ENCODE results near the gene EIF2AK3. TPM values are rescaled to one million over a fixed set of nuclear protein-coding genes. Genes with fewer than 3 reads are reported as not detected.
A peak's percentile ranks its signal among the peaks of the same experiment; 100 is the strongest.

EIF2AK3 gene
- total and polyA plus RNA-seq, 5 donors from 2014 or later, result 4.5 to 36.9 (median 7.2) TPM

DNA sequence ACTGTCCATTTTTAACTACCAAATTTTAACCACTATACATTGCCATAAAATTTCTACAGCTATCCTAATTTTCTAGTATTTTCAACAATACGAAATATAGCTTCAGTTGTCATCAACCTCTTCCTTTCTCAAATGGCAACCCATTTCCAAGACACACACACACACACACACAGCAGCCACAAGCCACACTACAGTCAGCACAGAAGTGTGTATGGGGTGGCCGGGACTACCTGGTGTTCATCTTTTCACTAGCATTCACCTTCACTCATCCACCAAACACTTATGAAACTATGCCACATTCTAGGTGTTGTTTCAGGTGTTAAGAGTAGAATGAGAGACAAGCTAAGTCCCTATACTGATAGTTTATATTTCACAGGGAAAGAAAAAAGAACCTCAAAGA is 62.9 kb downstream of the EIF2AK3 start:
- H3K36me3 Mint-ChIP-seq, result peaks cover 34% of the 10 kb centered on the region

DNA sequence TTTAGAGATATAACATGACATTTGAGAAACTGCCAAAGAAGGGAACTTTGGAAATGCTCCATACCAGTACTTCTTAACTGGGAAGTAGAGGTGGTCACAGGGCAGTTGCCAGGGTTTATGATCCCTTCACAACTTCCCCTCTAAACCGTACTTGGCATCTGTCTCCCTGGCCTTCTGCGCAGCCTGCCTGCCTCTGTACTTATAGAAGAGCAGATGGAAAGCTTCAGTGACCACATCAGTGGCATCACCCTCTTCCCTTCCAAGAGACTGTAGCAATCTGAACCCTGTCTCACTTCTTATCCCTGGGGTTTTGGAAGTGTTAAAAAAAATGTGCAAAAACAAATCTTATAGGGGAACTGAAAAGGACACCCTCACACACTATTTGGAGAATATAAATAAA is 64.1 kb downstream of the EIF2AK3 start:
- no peak overlapping the region for H3K4me3 Mint-ChIP-seq
- H3K27me3 Mint-ChIP-seq, result no peaks in the 10 kb centered on the region
- Histone ChIP-seq H3K4me3 (ENCODE audit: low read depth, low read length) (no peak overlapping the region), H3K36me3 (ENCODE audit: control insufficient read depth, insufficient read depth, low read length) (peaks cover 32% of the 10 kb centered on the region), H3K27me3 (ENCODE audit: control insufficient read depth, insufficient read depth, low read length) (no peaks in the 10 kb centered on the region), H3K4me1 (ENCODE audit: control insufficient read depth, insufficient read depth, low read length, poor library complexity, severe bottlenecking) (no peaks in the 10 kb centered on the region), H3K9me3 (ENCODE audit: control insufficient read depth in 2 of 2, low read length in 2 of 2) (no peaks in the 10 kb centered on the region), H3K27ac (ENCODE audit: insufficient read depth, low read length, poor library complexity, severe bottlenecking) (no peak overlapping the region)
- peaks cover 13 to 27% (median 23%) of the 10 kb centered on the region in 4 donors for H3K4me1 Mint-ChIP-seq
- H3K9me3 Mint-ChIP-seq, result no peaks in the 10 kb centered on the region
- DNase-seq (no peak), ATAC-seq (ENCODE audit: low read depth in 2 of 2) (no peak)
- H3K27ac Mint-ChIP-seq, result peak overlapping the region in 2 of 3 donors; percentile 55 to 75
- peaks cover 29% of the 10 kb centered on the region for H3K36me3 Mint-ChIP-seq

More for the DNA sequence above, 62.9 kb downstream of the EIF2AK3 start:
- peak overlapping the region in 1 of 3 donors; percentile 72 for H3K27ac Mint-ChIP-seq
- H3K9me3 ChIP-seq (ENCODE audit: control insufficient read depth in 2 of 2, low read length in 2 of 2), result no peaks in the 10 kb centered on the region
- no peak overlapping the region for H3K4me3 ChIP-seq (ENCODE audit: low read depth, low read length)
- H3K27me3 ChIP-seq (ENCODE audit: control insufficient read depth, insufficient read depth, low read length), result no peaks in the 10 kb centered on the region
- DNase-seq, result no peak
- no peak overlapping the region for H3K4me3 Mint-ChIP-seq
- H3K27ac ChIP-seq (ENCODE audit: insufficient read depth, low read length, poor library complexity, severe bottlenecking), result no peak overlapping the region
- no peaks in the 10 kb centered on the region for H3K4me1 ChIP-seq (ENCODE audit: control insufficient read depth, insufficient read depth, low read length, poor library complexity, severe bottlenecking)
- peaks cover 30% of the 10 kb centered on the region for H3K36me3 ChIP-seq (ENCODE audit: control insufficient read depth, insufficient read depth, low read length)
- H3K9me3 Mint-ChIP-seq, result no peaks in the 10 kb centered on the region
- no peaks in the 10 kb centered on the region for H3K27me3 Mint-ChIP-seq
- no peak for ATAC-seq (ENCODE audit: low read depth in 2 of 2)
- peaks cover 13 to 27% (median 23%) of the 10 kb centered on the region in 4 donors for H3K4me1 Mint-ChIP-seq

DNA sequence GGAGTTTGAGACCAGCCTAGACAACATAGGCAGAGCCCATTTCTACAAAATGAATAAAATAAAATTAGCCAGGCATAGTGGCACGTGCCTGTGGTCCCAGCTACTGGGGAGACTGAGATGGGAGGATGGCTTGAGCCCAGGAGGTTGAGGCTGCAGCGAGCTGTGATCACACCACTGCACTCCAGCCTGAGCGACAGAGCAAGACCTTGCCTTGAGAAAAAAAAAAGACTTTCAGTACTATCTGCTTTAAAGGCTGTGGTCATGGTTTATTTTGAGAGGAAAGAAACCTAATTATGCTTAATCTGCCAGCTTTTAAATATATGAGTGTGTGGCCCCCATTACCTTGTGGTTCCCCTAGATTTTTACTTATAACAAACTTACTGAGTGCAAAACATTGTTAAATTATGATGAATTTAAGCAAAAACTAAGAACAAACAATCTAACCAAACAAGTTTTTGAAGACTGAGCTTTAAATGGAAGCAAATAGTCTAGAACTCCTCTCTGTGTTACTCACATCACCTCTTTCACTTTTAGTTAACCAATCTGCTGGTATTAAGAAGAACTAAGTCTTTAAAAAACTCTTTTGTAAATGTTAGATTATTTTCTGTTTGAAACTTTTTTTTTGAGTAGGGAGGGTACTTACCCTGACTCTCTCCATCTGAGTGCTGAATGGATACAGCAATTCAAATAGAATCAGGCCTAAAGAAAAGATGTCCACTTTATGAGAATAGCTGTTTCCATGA is 65.4 kb downstream of the EIF2AK3 start:
- H3K4me1 Mint-ChIP-seq, result peaks cover 10 to 27% (median 21%) of the 10 kb centered on the region in 4 donors
- H3K27me3 Mint-ChIP-seq, result no peaks in the 10 kb centered on the region
- H3K4me3 ChIP-seq (ENCODE audit: low read depth, low read length), result no peak overlapping the region
- H3K36me3 ChIP-seq (ENCODE audit: control insufficient read depth, insufficient read depth, low read length), result peaks cover 41% of the 10 kb centered on the region
- no peaks in the 10 kb centered on the region for H3K27me3 ChIP-seq (ENCODE audit: control insufficient read depth, insufficient read depth, low read length)
- H3K27ac ChIP-seq (ENCODE audit: insufficient read depth, low read length, poor library complexity, severe bottlenecking), result no peak overlapping the region
- H3K4me3 Mint-ChIP-seq, result no peak overlapping the region
- no peaks in the 10 kb centered on the region for H3K9me3 ChIP-seq (ENCODE audit: control insufficient read depth in 2 of 2, low read length in 2 of 2)
- no peaks in the 10 kb centered on the region for H3K4me1 ChIP-seq (ENCODE audit: control insufficient read depth, insufficient read depth, low read length, poor library complexity, severe bottlenecking)
- DNase-seq, result peak in 1 of 3 donors; percentile 30
- ATAC-seq (ENCODE audit: low read depth in 2 of 2), result no peak
- no peaks in the 10 kb centered on the region for H3K9me3 Mint-ChIP-seq
- peaks cover 23% of the 10 kb centered on the region for H3K36me3 Mint-ChIP-seq
- H3K27ac Mint-ChIP-seq, result peak overlapping the region; percentile 37 to 75 (median 57)

DNA sequence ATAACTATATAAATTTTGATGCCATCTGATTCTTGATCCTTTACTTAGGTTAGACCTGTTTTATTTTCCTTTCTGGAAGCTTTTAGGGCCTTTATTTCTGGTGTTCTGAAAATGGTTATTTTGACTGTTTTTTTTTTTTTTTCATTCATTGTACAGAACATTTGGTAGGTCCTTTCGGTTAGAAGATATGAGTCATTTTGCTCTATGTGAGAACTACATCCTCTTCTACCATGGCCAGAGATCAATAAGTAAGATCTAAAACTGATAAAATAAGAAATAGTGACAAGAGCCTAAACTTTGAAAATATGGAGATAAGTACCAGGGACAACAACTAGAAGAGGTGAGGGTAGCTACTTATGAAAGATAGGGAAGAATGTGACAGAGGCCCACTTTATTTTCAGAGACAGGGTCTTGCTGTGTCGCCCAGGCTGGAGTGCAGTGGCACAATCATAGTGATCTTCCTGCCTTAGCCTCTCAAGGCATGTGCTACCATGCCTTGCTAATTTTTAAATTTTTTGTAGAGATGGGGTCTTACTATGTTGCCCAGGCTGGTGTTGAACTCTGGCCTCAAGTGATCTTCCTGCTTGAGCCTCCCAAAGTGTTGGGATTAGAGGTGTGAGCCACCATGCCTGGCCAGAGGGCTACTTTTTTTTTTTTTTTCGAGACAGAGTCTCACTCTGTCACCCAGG is 66.5 kb downstream of the EIF2AK3 start:
- Histone ChIP-seq H3K4me3 (ENCODE audit: low read depth, low read length) (no peak overlapping the region), H3K27me3 (ENCODE audit: control insufficient read depth, insufficient read depth, low read length) (no peaks in the 10 kb centered on the region), H3K4me1 (ENCODE audit: control insufficient read depth, insufficient read depth, low read length, poor library complexity, severe bottlenecking) (no peaks in the 10 kb centered on the region), H3K36me3 (ENCODE audit: control insufficient read depth, insufficient read depth, low read length) (peaks cover 51% of the 10 kb centered on the region), H3K27ac (ENCODE audit: insufficient read depth, low read length, poor library complexity, severe bottlenecking) (no peak overlapping the region), H3K9me3 (ENCODE audit: control insufficient read depth in 2 of 2, low read length in 2 of 2) (no peaks in the 10 kb centered on the region)
- ATAC-seq (ENCODE audit: low read depth in 2 of 2) (no peak), DNase-seq (peak in 1 of 3 donors; percentile 48)
- Mint-ChIP-seq H3K27ac (peak overlapping the region; percentile 47 to 67 (median 66)), H3K36me3 (peaks cover 27% of the 10 kb centered on the region), H3K27me3 (no peaks in the 10 kb centered on the region), H3K4me1 (peaks cover 10 to 24% (median 21%) of the 10 kb centered on the region in 4 donors), H3K9me3 (no peaks in the 10 kb centered on the region), H3K4me3 (no peak overlapping the region)

DNA sequence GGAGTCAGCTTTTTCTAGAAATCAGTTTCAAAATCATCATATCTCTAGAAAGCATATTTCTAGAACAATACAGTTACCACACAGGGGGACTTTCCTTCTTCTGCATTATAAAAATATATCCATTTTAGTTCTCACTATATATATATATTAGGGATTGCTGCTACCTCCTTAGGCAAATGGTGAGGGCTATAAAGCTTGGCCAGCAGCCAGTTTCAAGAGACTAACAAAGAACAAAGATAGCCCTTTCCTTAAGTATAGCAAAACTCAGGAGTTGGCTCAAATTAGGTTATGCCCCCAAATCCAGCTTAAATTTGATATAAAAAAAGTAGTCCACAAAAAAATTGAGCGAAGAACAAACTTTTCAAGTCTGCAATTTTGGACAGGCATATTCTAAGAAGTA is 70.0 kb downstream of the EIF2AK3 start:
- peaks cover 3 to 13% (median 10%) of the 10 kb centered on the region in 4 donors for H3K4me1 Mint-ChIP-seq
- no peak for ATAC-seq (ENCODE audit: low read depth in 2 of 2)

DNA sequence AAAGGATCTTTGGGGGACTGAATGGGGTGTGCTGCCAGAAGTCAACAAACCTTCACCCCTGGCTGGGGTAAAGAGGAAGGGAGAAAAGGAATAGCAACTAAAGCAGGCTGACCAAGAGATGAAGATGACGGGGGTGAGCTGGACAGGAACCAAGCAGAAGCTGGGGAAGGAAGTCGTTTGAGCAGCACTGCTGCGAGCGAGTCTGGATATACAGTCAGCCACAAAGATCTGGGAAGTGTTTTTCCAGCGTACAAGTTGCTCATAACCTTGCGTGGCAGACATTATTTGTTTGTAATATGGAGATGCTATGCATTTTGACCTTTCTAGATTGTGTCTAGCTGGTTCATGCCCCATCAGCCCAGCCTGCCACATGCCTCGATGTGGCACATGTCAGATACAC is 71.2 kb downstream of the EIF2AK3 start:
- Mint-ChIP-seq H3K27me3 (no peaks in the 10 kb centered on the region), H3K27ac (peak overlapping the region in 2 of 3 donors; percentile 30 to 44), H3K4me1 (peaks cover 0 to 6% (median 6%) of the 10 kb centered on the region in 4 donors), H3K4me3 (no peak overlapping the region), H3K9me3 (peaks cover 0 to 4% (median 0%) of the 10 kb centered on the region in 7 donors), H3K36me3 (peaks cover 27% of the 10 kb centered on the region)
- Histone ChIP-seq H3K27me3 (ENCODE audit: control insufficient read depth, insufficient read depth, low read length) (no peaks in the 10 kb centered on the region), H3K27ac (ENCODE audit: insufficient read depth, low read length, poor library complexity, severe bottlenecking) (no peak overlapping the region), H3K4me3 (ENCODE audit: low read depth, low read length) (no peak overlapping the region), H3K9me3 (ENCODE audit: control insufficient read depth in 2 of 2, low read length in 2 of 2) (no peaks in the 10 kb centered on the region), H3K36me3 (ENCODE audit: control insufficient read depth, insufficient read depth, low read length) (peaks cover 39% of the 10 kb centered on the region), H3K4me1 (ENCODE audit: control insufficient read depth, insufficient read depth, low read length, poor library complexity, severe bottlenecking) (no peaks in the 10 kb centered on the region)
- ATAC-seq (ENCODE audit: low read depth in 2 of 2) (no peak), DNase-seq (no peak)

More for the DNA sequence above, 70.0 kb downstream of the EIF2AK3 start:
- H3K4me3 ChIP-seq (ENCODE audit: low read depth, low read length), result no peak overlapping the region
- H3K27ac ChIP-seq (ENCODE audit: insufficient read depth, low read length, poor library complexity, severe bottlenecking), result no peak overlapping the region
- no peaks in the 10 kb centered on the region for H3K9me3 ChIP-seq (ENCODE audit: control insufficient read depth in 2 of 2, low read length in 2 of 2)
- H3K36me3 Mint-ChIP-seq, result peaks cover 33% of the 10 kb centered on the region
- no peaks in the 10 kb centered on the region for H3K27me3 ChIP-seq (ENCODE audit: control insufficient read depth, insufficient read depth, low read length)
- H3K27ac Mint-ChIP-seq, result no peak overlapping the region
- no peaks in the 10 kb centered on the region for H3K9me3 Mint-ChIP-seq
- no peaks in the 10 kb centered on the region for H3K4me1 ChIP-seq (ENCODE audit: control insufficient read depth, insufficient read depth, low read length, poor library complexity, severe bottlenecking)
- no peak overlapping the region for H3K4me3 Mint-ChIP-seq
- peaks cover 44% of the 10 kb centered on the region for H3K36me3 ChIP-seq (ENCODE audit: control insufficient read depth, insufficient read depth, low read length)
- H3K27me3 Mint-ChIP-seq, result no peaks in the 10 kb centered on the region
- DNase-seq, result no peak

DNA sequence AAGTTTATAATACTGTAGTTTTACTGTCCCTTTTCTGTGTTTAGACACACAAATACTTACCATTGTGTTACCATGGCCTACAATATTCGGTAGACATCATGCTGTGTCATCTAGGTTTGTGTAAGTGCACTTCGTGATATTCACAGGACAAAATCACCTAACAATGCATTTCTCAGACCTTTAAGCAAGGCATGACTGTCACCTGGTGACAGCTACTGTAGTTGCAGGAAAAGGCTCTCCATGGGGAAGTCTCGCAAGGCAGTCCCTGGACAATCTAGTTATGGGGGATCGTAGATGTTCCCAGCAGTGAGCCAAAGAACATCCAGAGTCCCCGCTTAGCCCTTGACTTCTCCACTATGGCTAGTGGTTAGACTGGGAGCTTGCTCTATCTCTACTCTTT is 73.1 kb downstream of the EIF2AK3 start:
- no peak overlapping the region for H3K27ac Mint-ChIP-seq
- no peak overlapping the region for H3K4me3 Mint-ChIP-seq
- ATAC-seq (ENCODE audit: low read depth in 2 of 2) (no peak), DNase-seq (no peak)
- H3K36me3 Mint-ChIP-seq, result peaks cover 17% of the 10 kb centered on the region
- Histone ChIP-seq H3K4me3 (ENCODE audit: low read depth, low read length) (no peak overlapping the region), H3K4me1 (ENCODE audit: control insufficient read depth, insufficient read depth, low read length, poor library complexity, severe bottlenecking) (no peaks in the 10 kb centered on the region), H3K9me3 (ENCODE audit: control insufficient read depth in 2 of 2, low read length in 2 of 2) (no peaks in the 10 kb centered on the region), H3K27me3 (ENCODE audit: control insufficient read depth, insufficient read depth, low read length) (peaks cover 8% of the 10 kb centered on the region), H3K36me3 (ENCODE audit: control insufficient read depth, insufficient read depth, low read length) (peaks cover 34% of the 10 kb centered on the region), H3K27ac (ENCODE audit: insufficient read depth, low read length, poor library complexity, severe bottlenecking) (no peak overlapping the region)
- peaks cover 0 to 4% (median 0%) of the 10 kb centered on the region in 7 donors for H3K9me3 Mint-ChIP-seq
- H3K27me3 Mint-ChIP-seq, result peaks cover 8% of the 10 kb centered on the region
- peaks cover 0 to 4% (median 0%) of the 10 kb centered on the region in 4 donors for H3K4me1 Mint-ChIP-seq
